HFFc6 (cell line): ENCODE measurements around the gene TCEA2. TPM values are rescaled to one million over a fixed set of nuclear protein-coding genes. Genes with fewer than 3 reads are reported as not detected.

Experiments
- DNase-seq: peaks from one replicate; pipeline ENCODE4 v3.0.0-alpha.2; 2018
- H3K27ac Mint-ChIP-seq: 2 replicates; pipeline ENCODE4 v1.8.0; 2020; ENCODE audit warnings: mild to moderate bottlenecking, mixed read lengths
- H3K27me3 Mint-ChIP-seq: 2 replicates; pipeline ENCODE4 v1.8.0; 2021; ENCODE audit warnings: mild to moderate bottlenecking, moderate library complexity, mixed read lengths; ENCODE audit not compliant: insufficient read depth
- H3K36me3 Mint-ChIP-seq: 2 replicates; pipeline ENCODE4 v1.8.0; 2021; ENCODE audit warnings: low read depth, mixed read lengths
- H3K4me1 Mint-ChIP-seq: 2 replicates; pipeline ENCODE4 v1.8.0; 2020; ENCODE audit warnings: low read depth, mixed read lengths
- H3K4me3 Mint-ChIP-seq: 2 replicates; pipeline ENCODE4 v1.8.0; 2020; ENCODE audit warnings: mild to moderate bottlenecking, moderate library complexity, mixed read lengths
- H3K9me3 Mint-ChIP-seq: 2 replicates; pipeline ENCODE4 v1.8.0; 2020; ENCODE audit warnings: mild to moderate bottlenecking, mixed read lengths
- CTCF ChIP-seq: fragments of 200-600 bp; sonication (generic); IDR thresholded peaks from 2 replicates; pipeline ENCODE4 v1.5.0; 2021; ENCODE audit warnings: antibody characterized with exemption, mild to moderate bottlenecking
- total RNA-seq, 6 experiments: library from RNA; stranded (reverse); fragmentation: NEBNext Ultra II Directional; extraction: Animal tissue kit (Norgen Biotek cat#: 25700); gene quantifications; 2 replicates in 1 of 6; 3 replicates in 5 of 6; pipeline ENCODE4 v1.2.3, GENCODE V29; 2021

TCEA2 gene
- total RNA-seq, 6 experiments from 2014 or later: 36.8 to 47.4 (median 41.5) TPM

- Mint-ChIP-seq H3K9me3 (no peaks in the 10 kb centered on the region), H3K36me3 (no peaks in the 10 kb centered on the region), H3K4me1 (peaks cover 40% of the 10 kb centered on the region), H3K27ac (peak overlapping the region; percentile 38; the same call in 1 of the 2 replicates), H3K27me3 (peaks cover 1% of the 10 kb centered on the region), H3K4me3 (no peak overlapping the region)
- DNase-seq: no peak
- TF ChIP-seq CTCF: no peak
Measured at GRCh38 chr20:64067005-64067632, 4.1 kb downstream of the TCEA2 start.

DNA sequence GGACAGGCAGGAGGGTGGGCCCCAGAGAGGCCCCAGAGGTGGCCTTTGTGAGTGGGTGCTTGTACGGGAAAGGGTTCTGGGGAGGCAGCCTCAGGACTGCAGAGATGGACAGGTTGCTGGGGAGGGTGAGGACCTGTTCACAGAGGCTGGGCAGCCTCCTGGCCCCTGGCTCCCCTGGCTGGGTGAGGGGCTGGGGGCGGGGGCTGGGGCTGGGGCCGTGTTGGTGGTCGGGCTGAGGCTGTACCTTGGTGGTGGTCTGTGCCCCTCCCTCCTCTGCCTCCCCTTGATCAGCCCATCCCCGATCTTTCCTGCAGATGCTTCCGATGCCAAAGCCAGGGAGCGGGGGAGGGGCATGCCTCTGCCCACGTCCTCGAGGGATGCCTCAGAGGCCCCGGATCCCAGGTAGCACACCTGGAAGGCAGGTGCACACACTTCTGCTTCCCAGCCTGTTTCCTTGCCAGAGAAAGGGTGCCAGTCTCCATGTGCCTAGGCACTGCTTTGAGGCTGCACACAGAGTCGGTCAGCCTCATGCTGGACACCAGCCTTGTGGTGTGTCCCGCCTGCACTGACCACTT, 4.8 kb downstream of the TCEA2 start:
- no peak overlapping the region for H3K27ac Mint-ChIP-seq
- no peaks in the 10 kb centered on the region for H3K36me3 Mint-ChIP-seq
- peaks cover 1% of the 10 kb centered on the region for H3K27me3 Mint-ChIP-seq
- peaks cover 35% of the 10 kb centered on the region for H3K4me1 Mint-ChIP-seq
- no peaks in the 10 kb centered on the region for H3K9me3 Mint-ChIP-seq
- DNase-seq: no peak
- no peak overlapping the region for H3K4me3 Mint-ChIP-seq
- TF ChIP-seq CTCF: no peak

- Mint-ChIP-seq H3K27ac (no peak overlapping the region), H3K36me3 (no peaks in the 10 kb centered on the region), H3K9me3 (no peaks in the 10 kb centered on the region), H3K4me3 (no peak overlapping the region), H3K27me3 (peaks cover 1% of the 10 kb centered on the region), H3K4me1 (peaks cover 35% of the 10 kb centered on the region)
- DNase-seq: no peak
- no peak for TF ChIP-seq CTCF
Measured at GRCh38 chr20:64068386-64069208, 5.6 kb downstream of the TCEA2 start.

GRCh38 chr20:64069209-64069613, 6.2 kb downstream of the TCEA2 start:
- no peak overlapping the region for H3K27ac Mint-ChIP-seq
- H3K4me1 Mint-ChIP-seq: peaks cover 29% of the 10 kb centered on the region
- peaks cover 1% of the 10 kb centered on the region for H3K27me3 Mint-ChIP-seq
- no peak for TF ChIP-seq CTCF
- H3K4me3 Mint-ChIP-seq: no peak overlapping the region
- no peaks in the 10 kb centered on the region for H3K36me3 Mint-ChIP-seq
- no peak for DNase-seq
- no peaks in the 10 kb centered on the region for H3K9me3 Mint-ChIP-seq

DNA sequence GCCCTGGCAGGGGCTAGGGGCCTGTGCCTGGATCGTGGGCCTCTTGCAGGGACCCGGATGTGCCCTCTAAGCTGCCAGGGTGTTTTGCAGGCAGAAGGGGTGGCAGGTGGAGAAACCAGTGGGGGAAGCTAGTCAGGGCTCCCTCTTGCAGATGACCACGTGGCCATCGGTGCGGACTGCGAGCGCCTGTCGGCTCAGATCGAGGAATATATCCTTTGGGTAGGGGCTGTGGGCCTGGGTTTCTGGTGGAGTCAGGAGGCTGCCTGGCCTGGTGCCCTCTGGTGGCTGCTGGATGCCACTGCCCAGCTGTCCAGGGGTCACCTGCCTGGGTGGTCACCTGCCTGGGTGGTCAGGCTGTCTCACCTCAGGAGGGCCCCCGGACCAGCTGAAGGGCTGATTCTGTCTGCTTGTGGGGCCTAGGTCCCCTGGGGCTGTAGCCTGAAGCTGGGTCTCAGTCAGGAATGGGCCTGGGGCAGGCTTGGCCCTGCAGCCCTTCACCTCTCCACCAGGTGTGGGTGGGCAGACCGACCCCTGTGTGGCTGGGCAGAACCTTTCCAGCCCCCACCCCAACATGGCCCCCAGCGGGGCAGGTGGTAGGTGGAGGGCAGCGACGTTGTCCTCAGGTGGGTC, 6.7 kb downstream of the TCEA2 start:
- Mint-ChIP-seq H3K4me3 (no peak overlapping the region), H3K4me1 (peaks cover 23% of the 10 kb centered on the region), H3K27me3 (no peaks in the 10 kb centered on the region; the same call in 1 of the 2 replicates), H3K27ac (no peak overlapping the region), H3K36me3 (no peaks in the 10 kb centered on the region), H3K9me3 (no peaks in the 10 kb centered on the region)
- TF ChIP-seq CTCF: peak; percentile 87
- no peak for DNase-seq
